HepG2 (cell line): ENCODE measurements around the gene TMEM145. TPM values are rescaled to one million over a fixed set of nuclear protein-coding genes. Genes with fewer than 3 reads are reported as not detected.

Experiments used
- AKNA ChIP-seq: sonication (generic); formaldehyde crosslinking; IDR thresholded peaks from 2 replicates; pipeline ENCODE4 v1.4.0; 2020; ENCODE audit warnings: missing genetic modification reagents, borderline replicate concordance
- PRDM15 ChIP-seq: sonication (generic); formaldehyde crosslinking; IDR thresholded peaks from 2 replicates; pipeline ENCODE4 v1.4.0; 2020; ENCODE audit warnings: missing genetic modification reagents
- TCF12 ChIP-seq, 2 experiments: fragments of 450-650 bp in 1 of 2; sonication (generic) in 1 of 2; formaldehyde crosslinking in 1 of 2; IDR thresholded peaks; 2 replicates each; pipeline versions ENCODE4 v1.6.1 to v1.8.0; 2017 to 2022; ENCODE audit warnings: antibody characterized with exemption in 1 of 2, mild to moderate bottlenecking in 1 of 2, missing genetic modification reagents in 1 of 2, moderate library complexity in 1 of 2
- polyA plus RNA-seq, 8 experiments: library from polyadenylated mRNA; depleted of rRNA in 3 of 8; stranded (reverse) in 7 of 8; unstranded in 1 of 8; fragments of >200 nt; fragmentation: Illumina TruSeq in 4 of 8; extraction: Trizol in 4 of 8; gene quantifications; 2 replicates each; pipeline versions ENCODE4 v1.2.1 to v1.2.3, GENCODE V29; 2011 to 2016; ENCODE audit warnings: low read depth in 4 of 8, missing spikeins in 1 of 8, mixed read lengths in 1 of 8; ENCODE audit not compliant: insufficient read depth in 1 of 8
- total RNA-seq, 5 experiments: library from RNA; depleted of rRNA; stranded (reverse); fragments of >200 nt; fragmentation: Illumina TruSeq; extraction: Trizol; gene quantifications; 2 replicates each; pipeline ENCODE4 v1.2.3, GENCODE V29; 2016; ENCODE audit warnings: low read depth in 1 of 5
- TF ChIP-seq, protein P1 (sequence below): sonication (generic); formaldehyde crosslinking; IDR thresholded peaks from 2 replicates; pipeline ENCODE4 v1.5.0; 2020; ENCODE audit warnings: mild to moderate bottlenecking, missing genetic modification reagents, borderline replicate concordance

The TMEM145 gene
- total and polyA plus RNA-seq, 2 of the 13 experiments (the other 11 are each of a cell fraction or from before 2014, with no cell fraction given): 0.07 to 5.1 TPM

GRCh38 chr19:42285541-42285941, 27.6 kb upstream of the TMEM145 start (continued):
- TF ChIP-seq AKNA (CRISPR knock-in tag): no peak
- no peak for TF ChIP-seq PRDM15 (CRISPR knock-in tag)
- TF ChIP-seq TCF12 (IDR thresholded peaks at IDR 0.05): no peak
- no peak for TF ChIP-seq TCF12 (CRISPR knock-in tag; IDR thresholded peaks at IDR 0.05)
- TF ChIP-seq, protein P1, sequence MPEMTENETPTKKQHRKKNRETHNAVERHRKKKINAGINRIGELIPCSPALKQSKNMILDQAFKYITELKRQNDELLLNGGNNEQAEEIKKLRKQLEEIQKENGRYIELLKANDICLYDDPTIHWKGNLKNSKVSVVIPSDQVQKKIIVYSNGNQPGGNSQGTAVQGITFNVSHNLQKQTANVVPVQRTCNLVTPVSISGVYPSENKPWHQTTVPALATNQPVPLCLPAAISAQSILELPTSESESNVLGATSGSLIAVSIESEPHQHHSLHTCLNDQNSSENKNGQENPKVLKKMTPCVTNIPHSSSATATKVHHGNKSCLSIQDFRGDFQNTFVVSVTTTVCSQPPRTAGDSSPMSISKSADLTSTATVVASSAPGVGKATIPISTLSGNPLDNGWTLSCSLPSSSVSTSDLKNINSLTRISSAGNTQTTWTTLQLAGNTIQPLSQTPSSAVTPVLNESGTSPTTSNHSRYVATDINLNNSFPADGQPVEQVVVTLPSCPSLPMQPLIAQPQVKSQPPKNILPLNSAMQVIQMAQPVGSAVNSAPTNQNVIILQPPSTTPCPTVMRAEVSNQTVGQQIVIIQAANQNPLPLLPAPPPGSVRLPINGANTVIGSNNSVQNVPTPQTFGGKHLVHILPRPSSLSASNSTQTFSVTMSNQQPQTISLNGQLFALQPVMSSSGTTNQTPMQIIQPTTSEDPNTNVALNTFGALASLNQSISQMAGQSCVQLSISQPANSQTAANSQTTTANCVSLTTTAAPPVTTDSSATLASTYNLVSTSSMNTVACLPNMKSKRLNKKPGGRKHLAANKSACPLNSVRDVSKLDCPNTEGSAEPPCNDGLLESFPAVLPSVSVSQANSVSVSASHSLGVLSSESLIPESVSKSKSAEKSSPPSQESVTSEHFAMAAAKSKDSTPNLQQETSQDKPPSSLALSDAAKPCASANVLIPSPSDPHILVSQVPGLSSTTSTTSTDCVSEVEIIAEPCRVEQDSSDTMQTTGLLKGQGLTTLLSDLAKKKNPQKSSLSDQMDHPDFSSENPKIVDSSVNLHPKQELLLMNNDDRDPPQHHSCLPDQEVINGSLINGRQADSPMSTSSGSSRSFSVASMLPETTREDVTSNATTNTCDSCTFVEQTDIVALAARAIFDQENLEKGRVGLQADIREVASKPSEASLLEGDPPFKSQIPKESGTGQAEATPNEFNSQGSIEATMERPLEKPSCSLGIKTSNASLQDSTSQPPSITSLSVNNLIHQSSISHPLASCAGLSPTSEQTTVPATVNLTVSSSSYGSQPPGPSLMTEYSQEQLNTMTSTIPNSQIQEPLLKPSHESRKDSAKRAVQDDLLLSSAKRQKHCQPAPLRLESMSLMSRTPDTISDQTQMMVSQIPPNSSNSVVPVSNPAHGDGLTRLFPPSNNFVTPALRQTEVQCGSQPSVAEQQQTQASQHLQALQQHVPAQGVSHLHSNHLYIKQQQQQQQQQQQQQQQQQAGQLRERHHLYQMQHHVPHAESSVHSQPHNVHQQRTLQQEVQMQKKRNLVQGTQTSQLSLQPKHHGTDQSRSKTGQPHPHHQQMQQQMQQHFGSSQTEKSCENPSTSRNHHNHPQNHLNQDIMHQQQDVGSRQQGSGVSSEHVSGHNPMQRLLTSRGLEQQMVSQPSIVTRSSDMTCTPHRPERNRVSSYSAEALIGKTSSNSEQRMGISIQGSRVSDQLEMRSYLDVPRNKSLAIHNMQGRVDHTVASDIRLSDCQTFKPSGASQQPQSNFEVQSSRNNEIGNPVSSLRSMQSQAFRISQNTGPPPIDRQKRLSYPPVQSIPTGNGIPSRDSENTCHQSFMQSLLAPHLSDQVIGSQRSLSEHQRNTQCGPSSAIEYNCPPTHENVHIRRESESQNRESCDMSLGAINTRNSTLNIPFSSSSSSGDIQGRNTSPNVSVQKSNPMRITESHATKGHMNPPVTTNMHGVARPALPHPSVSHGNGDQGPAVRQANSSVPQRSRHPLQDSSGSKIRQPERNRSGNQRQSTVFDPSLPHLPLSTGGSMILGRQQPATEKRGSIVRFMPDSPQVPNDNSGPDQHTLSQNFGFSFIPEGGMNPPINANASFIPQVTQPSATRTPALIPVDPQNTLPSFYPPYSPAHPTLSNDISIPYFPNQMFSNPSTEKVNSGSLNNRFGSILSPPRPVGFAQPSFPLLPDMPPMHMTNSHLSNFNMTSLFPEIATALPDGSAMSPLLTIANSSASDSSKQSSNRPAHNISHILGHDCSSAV (CRISPR knock-in tag): no peak
